ENCODE measurements around the gene NDRG3.
"Not testable (repeated sequence)": the region's sequence is repeated elsewhere in the genome, so short reads cannot be mapped to it uniquely, and the experiment has no call there.

The NDRG3 gene

DNA sequence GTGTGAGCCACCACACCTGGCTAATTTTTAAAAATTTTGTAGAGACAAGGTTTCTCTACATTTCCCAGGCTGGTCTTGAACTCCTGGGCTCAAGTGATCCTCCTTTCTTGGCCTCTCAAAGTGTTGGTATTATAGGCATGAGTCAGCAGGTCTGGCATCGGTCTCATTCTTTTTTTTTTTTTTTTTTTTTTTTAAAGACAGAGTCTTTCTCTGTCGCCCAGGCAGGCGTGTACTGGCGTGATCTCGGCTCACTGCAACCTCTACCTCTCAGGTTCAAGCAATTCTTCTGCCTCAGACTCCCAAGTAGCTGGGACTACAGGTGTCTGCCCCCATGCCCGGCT lies 137.5 kb downstream of the NDRG3 start:
- Histone ChIP-seq H3K36me3 (ENCODE audit: control insufficient read depth in 2 of 2, insufficient read depth in 2 of 2, low read length in 2 of 2) (peaks cover 28 to 36% of the 10 kb centered on the region in 2 donors), H3K4me1 (ENCODE audit: control insufficient read depth, insufficient read depth, low read length) (peaks cover 24% of the 10 kb centered on the region)
- H3K27ac ChIP-seq (ENCODE audit: low read length); H3K27me3 ChIP-seq (ENCODE audit: control insufficient read depth in 1 of 2, insufficient read depth in 2 of 2, low read length in 2 of 2); H3K9me3 ChIP-seq (ENCODE audit: control insufficient read depth in 2 of 2, low read length in 2 of 2); H3K9ac ChIP-seq (ENCODE audit: low read length in 2 of 2); H3K4me3 ChIP-seq (ENCODE audit: low read length in 2 of 2): not testable (repeated sequence)

DNA sequence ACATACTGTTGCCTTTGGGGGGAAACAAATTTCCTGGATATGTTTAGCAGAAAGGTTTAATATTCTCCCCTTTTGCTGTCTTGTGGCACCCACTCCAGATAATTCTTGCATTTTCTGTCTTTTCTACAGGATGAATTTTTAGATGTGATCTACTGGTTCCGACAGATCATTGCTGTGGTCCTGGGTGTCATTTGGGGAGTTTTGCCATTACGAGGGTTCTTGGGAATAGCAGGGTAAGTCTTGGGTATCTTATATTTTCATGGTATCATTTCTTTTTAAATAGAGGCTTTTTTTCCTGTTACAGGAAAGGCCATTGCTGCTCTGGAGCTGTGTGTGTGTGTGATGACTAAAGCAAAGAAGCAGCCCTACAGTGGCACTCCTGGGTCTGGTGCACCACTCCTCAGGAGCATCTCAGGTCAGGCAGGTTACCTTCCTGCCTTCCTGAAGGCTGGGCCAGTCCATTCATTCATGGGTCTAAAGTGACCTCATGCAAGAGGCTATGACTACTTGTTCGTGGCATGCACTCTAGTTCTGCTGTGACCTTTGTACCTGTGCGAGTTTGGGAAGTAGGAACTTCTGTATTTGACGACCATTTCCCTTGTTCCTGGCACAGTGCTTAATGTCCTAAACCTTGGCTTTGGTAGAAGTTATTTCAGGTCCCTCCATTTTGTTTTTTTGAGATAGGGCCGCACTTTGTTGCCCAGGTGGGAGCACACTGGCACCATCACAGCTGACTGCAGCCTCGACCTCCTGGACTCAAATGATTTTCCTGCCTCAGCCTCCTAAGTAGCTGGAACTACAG lies 138.1 kb downstream of the NDRG3 start:
- H3K36me3 ChIP-seq (ENCODE audit: control insufficient read depth in 2 of 2, insufficient read depth in 2 of 2, low read length in 2 of 2), result peaks cover 28 to 34% of the 10 kb centered on the region in 2 donors
- H3K9ac ChIP-seq (ENCODE audit: low read length in 2 of 2), result no peak overlapping the region
- peaks cover 24% of the 10 kb centered on the region for H3K4me1 ChIP-seq (ENCODE audit: control insufficient read depth, insufficient read depth, low read length)
- H3K4me3 ChIP-seq (ENCODE audit: low read length in 2 of 2), result no peak overlapping the region
- H3K9me3 ChIP-seq (ENCODE audit: control insufficient read depth in 2 of 2, low read length in 2 of 2), result no peaks in the 10 kb centered on the region
- no peaks in the 10 kb centered on the region for H3K27me3 ChIP-seq (ENCODE audit: control insufficient read depth in 1 of 2, insufficient read depth in 2 of 2, low read length in 2 of 2)
- H3K27ac ChIP-seq (ENCODE audit: low read length), result no peak overlapping the region

- H3K9me3 ChIP-seq (ENCODE audit: control insufficient read depth in 2 of 2, low read length in 2 of 2), result no peaks in the 10 kb centered on the region
- H3K27ac ChIP-seq (ENCODE audit: low read length), result peak overlapping the region; percentile 79
These were observed 139.5 kb downstream of the NDRG3 start for GRCh38 chr20:36606158-36607066.

DNA sequence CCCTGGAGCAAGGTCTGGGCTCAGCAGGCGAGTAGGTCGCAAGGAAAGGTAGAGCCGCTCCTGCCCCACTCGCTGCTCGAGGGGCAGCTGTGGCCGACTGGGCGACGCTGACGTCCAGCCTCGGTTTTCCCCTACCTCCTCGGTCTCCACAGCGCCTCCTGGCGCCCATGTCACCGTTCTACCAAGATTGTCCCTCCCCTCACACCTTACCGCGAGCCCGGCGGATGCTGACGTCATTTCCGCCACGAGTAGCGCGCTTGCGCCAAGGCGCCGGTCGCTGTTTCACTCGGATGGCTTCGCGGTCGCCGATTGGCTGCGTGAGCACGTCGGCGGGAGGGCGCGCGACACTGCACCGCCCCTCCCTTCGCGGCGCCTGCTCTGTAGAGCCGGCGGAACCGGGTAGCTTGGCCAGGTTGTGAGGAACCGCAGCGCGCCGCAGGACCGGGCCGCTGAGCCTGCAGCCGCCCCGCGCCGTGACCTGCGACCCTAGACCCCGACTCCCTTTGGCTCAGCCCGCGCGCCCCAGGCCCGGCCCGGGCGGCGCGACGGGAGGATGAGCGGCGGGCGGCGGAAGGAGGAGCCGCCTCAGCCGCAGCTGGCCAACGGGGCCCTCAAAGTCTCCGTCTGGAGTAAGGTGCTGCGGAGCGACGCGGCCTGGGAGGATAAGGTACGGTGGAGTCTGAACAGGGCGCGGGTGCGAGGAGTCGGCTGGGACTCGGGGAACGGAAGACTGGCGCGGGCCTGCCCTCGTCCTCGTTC lies 140.3 kb downstream of the NDRG3 start, which contains the start of gene RAB5IF:
Gene RAB5IF, plus strand, starts transcription at position 381 of the 759 bp plus-strand sequence. Its CDS starts 173 bp downstream, at position 554.
- H3K27me3 ChIP-seq (ENCODE audit: control insufficient read depth in 1 of 2, insufficient read depth in 2 of 2, low read length in 2 of 2), result no peaks in the 10 kb centered on the region
- H3K27ac ChIP-seq (ENCODE audit: low read length), result peak within 1 kb of the TSS; percentile 79
- peaks cover 11 to 17% of the 10 kb centered on the region in 2 donors for H3K36me3 ChIP-seq (ENCODE audit: control insufficient read depth in 2 of 2, insufficient read depth in 2 of 2, low read length in 2 of 2)
- peaks cover 24% of the 10 kb centered on the region for H3K4me1 ChIP-seq (ENCODE audit: control insufficient read depth, insufficient read depth, low read length)
- peak within 1 kb of the TSS; percentile 72 to 91 for H3K9ac ChIP-seq (ENCODE audit: low read length in 2 of 2)
- peak within 1 kb of the TSS; percentile 73 to 95 for H3K4me3 ChIP-seq (ENCODE audit: low read length in 2 of 2)
- no peaks in the 10 kb centered on the region for H3K9me3 ChIP-seq (ENCODE audit: control insufficient read depth in 2 of 2, low read length in 2 of 2)

More at GRCh38 chr20:36606158-36607066, 139.5 kb downstream of the NDRG3 start:
- Histone ChIP-seq H3K4me1 (ENCODE audit: control insufficient read depth, insufficient read depth, low read length) (peaks cover 24% of the 10 kb centered on the region), H3K36me3 (ENCODE audit: control insufficient read depth in 2 of 2, insufficient read depth in 2 of 2, low read length in 2 of 2) (peaks cover 16 to 21% of the 10 kb centered on the region in 2 donors), H3K27me3 (ENCODE audit: control insufficient read depth in 1 of 2, insufficient read depth in 2 of 2, low read length in 2 of 2) (no peaks in the 10 kb centered on the region), H3K4me3 (ENCODE audit: low read length in 2 of 2) (peak overlapping the region; percentile 73 to 95), H3K9ac (ENCODE audit: low read length in 2 of 2) (peak overlapping the region; percentile 72 to 90)

DNA sequence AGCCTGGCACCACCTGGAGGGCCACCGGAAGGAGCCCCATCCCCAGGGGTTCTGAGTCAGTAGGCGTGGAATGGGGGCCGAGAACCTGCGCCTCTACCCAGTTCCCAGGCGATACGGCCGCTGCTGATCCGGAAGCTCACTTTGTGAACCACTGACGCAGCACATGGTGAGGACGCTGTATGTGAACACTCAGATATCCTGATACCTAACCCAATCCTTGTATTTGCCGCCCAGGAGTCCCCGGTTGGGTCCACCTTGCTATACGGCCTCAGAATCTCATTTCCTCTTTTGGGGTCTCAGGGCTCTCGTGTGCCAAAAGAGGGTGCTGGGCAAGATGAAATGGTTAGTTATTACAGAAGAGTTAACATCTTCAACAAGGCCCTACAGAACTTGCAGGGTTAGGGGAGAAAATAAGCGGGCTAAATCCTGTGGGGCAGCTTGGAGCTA lies 140.9 kb downstream of the NDRG3 start:
- Histone ChIP-seq H3K36me3 (ENCODE audit: control insufficient read depth in 2 of 2, insufficient read depth in 2 of 2, low read length in 2 of 2) (peaks cover 11 to 15% of the 10 kb centered on the region in 2 donors), H3K9me3 (ENCODE audit: control insufficient read depth in 2 of 2, low read length in 2 of 2) (no peaks in the 10 kb centered on the region), H3K4me3 (ENCODE audit: low read length in 2 of 2) (peak overlapping the region; percentile 50 to 95)

More for the DNA sequence above, 140.9 kb downstream of the NDRG3 start:
- H3K27ac ChIP-seq (ENCODE audit: low read length), result peak overlapping the region; percentile 79
- peak overlapping the region; percentile 72 to 91 for H3K9ac ChIP-seq (ENCODE audit: low read length in 2 of 2)
- H3K27me3 ChIP-seq (ENCODE audit: control insufficient read depth in 1 of 2, insufficient read depth in 2 of 2, low read length in 2 of 2), result no peaks in the 10 kb centered on the region
- peaks cover 24% of the 10 kb centered on the region for H3K4me1 ChIP-seq (ENCODE audit: control insufficient read depth, insufficient read depth, low read length)

Data from stomach smooth muscle (tissue), 2 donors.